HFF-Myc (cell line): ENCODE measurements around the gene SPC24.
"Not testable (repeated sequence)": the region's sequence is repeated elsewhere in the genome, so short reads cannot be mapped to it uniquely, and the experiment has no call there.

ENCODE experiments used
- DNase-seq: peaks from one replicate; pipeline ENCODE4 v3.0.0-alpha.2; 2011; ENCODE audit warnings: low read depth; ENCODE audit errors: extremely low read depth
- H3K4me3 ChIP-seq: replicated peaks from 2 replicates; pipeline ENCODE4 v1.5.1; 2011; ENCODE audit warnings: low read depth, mild to moderate bottlenecking, control low read depth, low read length
- TF ChIP-seq, protein P1 (sequence below): IDR thresholded peaks from 2 replicates; pipeline ENCODE4 v1.5.1; 2012; ENCODE audit warnings: mild to moderate bottlenecking, low read depth, low read length, control low read depth; ENCODE audit errors: missing control alignments

The SPC24 gene

DNA sequence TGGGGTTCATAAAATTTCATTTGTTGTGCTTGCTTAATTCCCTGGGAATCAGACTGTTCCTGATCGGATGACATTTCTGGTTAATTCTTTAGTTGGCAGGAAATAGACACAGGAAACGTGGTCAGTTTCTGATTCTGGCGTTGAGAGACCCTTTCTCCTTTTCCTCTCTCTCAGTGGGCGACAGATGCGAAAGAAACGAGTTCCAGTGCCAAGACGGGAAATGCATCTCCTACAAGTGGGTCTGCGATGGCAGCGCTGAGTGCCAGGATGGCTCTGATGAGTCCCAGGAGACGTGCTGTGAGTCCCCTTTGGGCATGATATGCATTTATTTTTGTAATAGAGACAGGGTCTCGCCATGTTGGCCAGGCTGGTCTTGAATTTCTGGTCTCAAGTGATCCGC, 55.5 kb downstream of the SPC24 start:
- TF ChIP-seq, protein P1, sequence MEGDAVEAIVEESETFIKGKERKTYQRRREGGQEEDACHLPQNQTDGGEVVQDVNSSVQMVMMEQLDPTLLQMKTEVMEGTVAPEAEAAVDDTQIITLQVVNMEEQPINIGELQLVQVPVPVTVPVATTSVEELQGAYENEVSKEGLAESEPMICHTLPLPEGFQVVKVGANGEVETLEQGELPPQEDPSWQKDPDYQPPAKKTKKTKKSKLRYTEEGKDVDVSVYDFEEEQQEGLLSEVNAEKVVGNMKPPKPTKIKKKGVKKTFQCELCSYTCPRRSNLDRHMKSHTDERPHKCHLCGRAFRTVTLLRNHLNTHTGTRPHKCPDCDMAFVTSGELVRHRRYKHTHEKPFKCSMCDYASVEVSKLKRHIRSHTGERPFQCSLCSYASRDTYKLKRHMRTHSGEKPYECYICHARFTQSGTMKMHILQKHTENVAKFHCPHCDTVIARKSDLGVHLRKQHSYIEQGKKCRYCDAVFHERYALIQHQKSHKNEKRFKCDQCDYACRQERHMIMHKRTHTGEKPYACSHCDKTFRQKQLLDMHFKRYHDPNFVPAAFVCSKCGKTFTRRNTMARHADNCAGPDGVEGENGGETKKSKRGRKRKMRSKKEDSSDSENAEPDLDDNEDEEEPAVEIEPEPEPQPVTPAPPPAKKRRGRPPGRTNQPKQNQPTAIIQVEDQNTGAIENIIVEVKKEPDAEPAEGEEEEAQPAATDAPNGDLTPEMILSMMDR, result no peak
- no peak for DNase-seq
- H3K4me3 ChIP-seq, result no peak overlapping the region

DNA sequence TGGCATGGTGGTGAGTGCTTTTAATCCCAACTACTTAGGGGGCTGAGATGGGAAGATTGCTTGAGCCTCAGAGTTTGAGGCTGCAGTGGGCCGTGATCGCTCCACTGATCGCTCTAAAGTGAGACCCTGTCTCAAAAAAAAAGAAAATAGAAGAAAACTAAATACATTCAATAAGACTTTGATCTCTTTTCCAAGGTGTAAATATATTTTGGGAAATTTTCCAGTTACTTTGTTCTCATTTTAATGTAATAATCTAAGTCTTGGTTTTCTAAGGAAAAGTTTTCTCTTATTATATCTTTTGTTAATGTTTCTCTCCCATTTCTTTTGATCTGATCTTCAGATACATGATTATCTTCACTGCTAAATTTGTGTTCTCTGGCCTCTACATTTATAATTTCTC, 56.7 kb downstream of the SPC24 start:
- DNase-seq, result no peak
- no peak overlapping the region for H3K4me3 ChIP-seq
- TF ChIP-seq, protein P1, result no peak

DNA sequence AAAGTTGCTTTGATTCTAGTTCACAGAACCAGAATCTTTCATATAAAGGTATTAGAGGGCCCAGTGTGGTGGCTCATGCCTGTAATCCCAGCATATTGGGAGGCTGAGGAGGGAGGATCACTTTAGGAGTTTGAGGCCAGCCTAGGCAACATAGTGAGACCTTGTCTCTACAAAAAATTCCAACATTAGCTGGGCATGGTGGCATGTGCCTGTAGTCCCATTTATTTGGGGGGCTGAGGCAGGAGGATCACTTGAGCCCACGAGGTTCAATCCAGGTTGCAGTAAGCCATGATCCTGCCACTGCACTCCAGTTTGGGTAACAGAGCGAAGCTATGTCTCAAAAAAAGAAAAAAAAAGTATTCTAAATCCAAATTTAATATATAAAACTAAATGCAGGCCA, 57.3 kb downstream of the SPC24 start:
- no peak for DNase-seq
- TF ChIP-seq, protein P1, result no peak

DNA sequence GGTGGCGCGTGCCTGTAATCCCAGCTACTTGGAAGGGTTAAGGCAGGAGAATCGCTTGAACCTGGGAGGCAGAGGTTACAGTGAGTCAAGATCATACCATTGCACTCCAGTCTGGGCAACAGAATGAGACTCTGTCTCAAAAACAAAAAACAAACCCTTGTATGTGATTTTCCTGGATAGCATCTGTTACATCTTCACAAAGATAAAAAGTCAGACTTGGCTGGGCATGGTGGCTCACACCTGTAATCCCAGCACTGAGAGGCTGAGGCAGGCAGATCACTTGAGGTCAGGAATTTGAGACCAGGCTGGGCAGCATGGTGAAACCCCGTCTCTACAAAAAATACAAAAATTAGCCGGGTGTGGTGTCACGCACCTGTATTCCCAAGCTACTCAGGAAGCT, 58.2 kb downstream of the SPC24 start:
- not testable (repeated sequence) for H3K4me3 ChIP-seq, DNase-seq

More for the DNA sequence above, 57.3 kb downstream of the SPC24 start:
- H3K4me3 ChIP-seq, result no peak overlapping the region

DNA sequence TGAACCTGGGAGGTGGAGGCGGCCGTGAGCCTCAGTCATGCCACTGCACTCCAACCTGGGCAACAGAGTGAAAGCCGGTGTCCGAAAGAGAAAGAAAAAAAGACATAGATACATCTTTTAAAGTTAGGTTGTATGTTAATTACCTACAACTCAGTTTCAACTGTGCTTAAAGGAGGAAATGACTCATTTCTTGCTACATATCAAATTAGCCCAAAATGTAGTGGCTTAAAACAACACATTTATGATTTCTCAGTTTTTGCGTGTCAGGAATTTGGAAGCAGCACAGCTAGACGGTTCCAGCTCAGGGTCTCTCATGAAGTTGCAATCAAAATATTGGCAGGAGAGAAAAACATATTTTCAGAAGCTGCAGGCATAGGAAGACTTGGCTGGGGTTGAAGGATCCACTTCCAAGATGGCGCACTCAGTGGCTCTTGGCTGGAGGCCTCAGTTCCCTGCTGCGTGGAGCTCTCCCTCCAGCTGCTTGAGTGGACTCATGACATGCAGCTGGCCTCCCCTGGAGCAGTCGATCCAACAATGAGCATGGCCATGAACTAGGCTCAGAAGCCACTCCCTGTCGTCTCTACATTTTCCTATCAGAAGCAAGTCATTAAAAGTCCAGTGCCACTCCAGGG, 59.3 kb downstream of the SPC24 start:
- TF ChIP-seq, protein P1, result no peak
- H3K4me3 ChIP-seq, result no peak overlapping the region
- no peak for DNase-seq
